Occipital lobe (tissue), 2 donors: Measurements from ENCODE around the gene LYPD4. TPM values are rescaled to one million over a fixed set of nuclear protein-coding genes. Genes with fewer than 3 reads are reported as not detected.

Experiments used
- DNase-seq: peaks from one replicate; lab custom pipeline; 2025; lab: John Stamatoyannopoulos, UW
- total RNA-seq: library from RNA; depleted of rRNA; stranded (reverse); fragments of >200 nt; gene quantifications from one replicate; pipeline ENCODE4 v1.2.3, GENCODE V29; 2014

Gene LYPD4, protein sequence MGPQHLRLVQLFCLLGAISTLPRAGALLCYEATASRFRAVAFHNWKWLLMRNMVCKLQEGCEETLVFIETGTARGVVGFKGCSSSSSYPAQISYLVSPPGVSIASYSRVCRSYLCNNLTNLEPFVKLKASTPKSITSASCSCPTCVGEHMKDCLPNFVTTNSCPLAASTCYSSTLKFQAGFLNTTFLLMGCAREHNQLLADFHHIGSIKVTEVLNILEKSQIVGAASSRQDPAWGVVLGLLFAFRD
- not detected for total RNA-seq

DNA sequence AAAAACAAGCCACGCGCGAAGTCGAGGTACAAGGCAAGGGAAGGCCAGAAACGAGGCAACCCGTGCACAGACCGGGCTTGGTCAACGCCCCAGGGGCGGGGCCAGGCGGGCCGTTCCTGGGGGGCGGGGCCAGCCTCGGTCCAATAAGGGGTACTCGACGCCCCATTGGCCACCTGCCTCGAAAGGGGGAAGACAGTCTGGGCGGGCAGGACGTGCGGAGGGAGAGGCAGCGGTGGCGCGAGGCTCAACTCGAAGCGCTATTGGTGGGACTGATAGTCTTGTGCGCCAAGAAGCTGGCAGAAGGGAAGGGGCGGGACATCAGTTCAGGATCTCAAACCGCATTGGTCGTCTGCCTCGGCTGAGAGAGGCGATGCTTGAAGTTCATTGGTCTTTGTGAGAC, at the start of gene LYPD4:
Gene LYPD4, minus strand, starts transcription at position 83 of the 400 bp plus-strand sequence. CDS start 5,398 bp downstream, outside the sequence.
- DNase-seq, result no peak

DNA sequence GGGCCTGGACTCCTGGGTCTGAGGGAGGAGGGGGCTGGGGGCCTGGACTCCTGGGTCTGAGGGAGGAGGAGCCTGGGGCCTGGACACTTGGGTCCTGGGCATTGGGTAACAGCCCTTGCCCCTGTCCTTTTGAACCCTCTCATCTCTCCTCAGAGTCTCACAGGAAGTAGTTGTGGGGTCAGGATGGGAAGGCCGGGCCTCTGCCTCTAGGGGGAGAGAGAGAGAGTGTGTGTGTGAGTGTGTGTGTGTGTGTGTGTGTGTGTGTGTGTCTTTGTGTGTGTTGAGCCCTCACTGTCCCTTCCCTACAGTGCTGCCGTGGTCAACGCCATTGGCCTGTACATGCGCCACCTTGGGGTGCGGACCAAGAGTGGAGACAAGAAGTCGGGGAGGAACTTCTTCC, 49.4 kb upstream of the LYPD4 start:
- no peak for DNase-seq

DNA sequence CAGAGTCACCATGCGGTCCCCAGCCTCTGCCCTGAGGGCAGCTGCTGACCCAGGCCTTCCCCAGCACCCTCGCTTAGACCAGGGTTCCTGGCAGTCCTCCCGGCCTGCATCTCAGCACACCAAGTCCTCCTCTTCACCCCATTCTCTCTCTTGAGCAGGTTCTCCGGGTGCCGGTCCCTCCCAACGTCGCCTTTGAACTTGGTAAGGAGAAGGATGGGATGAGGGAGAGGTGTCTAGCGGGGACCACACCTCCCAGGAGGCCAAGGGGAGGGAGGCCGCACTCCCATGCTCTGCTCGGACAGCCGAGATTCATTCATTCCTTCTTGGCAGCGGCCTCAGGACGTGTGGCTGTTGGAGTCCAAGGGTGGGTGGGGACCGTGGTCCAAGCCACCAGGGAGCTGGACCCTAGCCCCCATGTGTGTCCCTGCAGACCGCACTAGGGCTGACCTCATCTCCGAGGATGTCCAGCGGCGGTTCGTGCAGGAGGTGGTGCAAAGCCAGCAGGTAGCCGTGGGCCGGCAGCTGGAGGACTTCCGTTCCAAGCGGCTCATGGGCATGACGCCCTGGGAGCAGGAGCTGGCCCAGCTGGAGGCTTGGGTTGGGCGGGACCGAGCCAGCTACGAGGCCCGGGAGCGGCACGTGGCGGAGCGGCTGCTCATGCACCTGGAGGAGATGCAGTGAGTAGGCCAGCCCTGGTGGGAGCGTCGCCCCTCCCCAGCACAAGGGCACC, 47.9 kb upstream of the LYPD4 start:
- DNase-seq, result no peak

DNA sequence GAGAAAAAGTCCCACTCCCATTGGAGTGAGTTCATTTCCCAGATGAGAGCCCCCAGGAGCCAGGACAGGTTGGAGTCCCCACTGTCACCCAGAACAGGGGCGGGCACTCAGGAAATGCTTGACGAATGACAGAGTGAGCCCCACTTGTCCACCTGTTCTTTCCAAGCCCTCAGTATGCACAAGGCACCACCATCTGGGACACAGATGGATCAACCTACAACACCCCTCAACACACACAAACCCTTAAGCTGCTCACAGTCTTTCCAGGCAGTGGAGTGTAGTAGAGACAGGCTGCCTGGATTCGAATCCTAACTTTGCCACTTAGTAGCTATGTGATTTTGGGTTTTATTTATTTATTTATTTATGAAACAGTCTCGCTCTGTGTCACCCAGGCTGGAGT, 46.5 kb upstream of the LYPD4 start:
- no peak for DNase-seq

DNA sequence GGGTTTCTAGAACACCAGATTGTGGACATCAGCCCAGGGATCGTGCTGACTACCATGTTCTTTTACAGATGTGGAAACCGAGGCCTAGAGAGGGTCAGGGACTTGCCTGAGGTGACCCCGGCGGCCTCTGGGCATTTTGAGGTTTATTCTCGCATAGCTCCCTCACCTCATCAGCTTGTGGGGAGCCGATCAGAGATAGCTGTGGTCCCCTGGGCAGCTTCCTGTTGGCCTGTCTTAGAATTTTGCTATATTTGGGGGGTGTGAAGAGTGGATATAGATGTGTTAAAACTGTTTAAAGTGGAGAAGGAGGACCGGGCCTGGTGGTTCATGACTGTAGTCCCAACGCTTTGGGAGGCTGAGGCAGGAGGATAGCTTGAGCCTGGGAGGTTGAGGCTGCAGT, 45.4 kb upstream of the LYPD4 start:
- no peak for DNase-seq

DNA sequence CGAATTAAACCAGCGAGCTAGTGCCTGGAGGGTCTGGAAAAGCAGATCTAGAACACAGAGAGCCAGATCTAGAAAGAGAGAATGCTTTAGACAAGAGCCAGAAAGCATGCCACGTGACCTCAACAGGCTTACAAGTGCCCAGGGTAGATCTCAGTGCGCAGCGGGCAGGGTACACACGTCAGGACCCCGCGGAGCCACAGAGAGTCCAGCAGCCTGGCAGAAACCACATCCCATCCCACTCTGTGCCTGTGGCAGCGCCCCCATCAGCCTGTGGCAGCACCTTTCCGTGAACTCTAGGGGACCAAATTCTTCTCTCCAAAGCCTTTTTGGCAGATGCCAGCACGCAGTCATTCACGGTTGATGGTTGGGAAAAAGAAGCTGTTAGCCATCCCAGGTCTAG, 44.4 kb upstream of the LYPD4 start:
- DNase-seq, result no peak

DNA sequence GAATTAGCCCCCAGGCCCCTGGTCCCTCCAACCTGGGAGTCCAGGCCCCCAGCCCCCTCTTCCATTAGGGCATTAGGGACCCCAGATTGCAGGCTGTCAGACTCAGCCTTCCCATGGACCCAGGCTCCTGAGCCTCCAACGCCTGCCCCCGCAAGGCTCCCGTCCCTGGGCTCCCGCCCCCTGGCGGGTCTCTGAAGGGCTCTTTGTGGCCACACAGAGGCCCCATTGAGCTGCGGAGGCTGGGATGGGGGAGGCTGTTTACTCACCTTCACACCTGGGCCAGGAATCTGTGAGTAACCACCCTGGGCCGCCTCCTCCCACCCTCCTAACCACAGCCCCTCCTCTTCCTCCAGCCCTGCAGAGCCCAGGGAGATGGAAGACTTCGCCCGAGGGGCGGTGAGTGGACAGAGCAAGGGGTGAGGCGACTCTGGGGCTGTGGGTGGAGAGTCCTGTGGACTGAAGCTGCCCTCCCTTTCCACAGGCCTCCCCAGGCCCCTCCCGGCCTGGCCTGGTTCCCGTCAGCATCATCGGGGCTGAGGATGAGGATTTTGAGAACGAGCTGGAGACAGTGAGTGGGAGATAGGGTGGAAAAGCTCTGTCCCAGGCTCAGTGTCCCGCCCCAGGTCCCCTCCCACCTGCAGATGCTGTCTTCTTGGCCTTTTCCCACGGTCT, 43.4 kb upstream of the LYPD4 start:
- DNase-seq, result peak; percentile 28

DNA sequence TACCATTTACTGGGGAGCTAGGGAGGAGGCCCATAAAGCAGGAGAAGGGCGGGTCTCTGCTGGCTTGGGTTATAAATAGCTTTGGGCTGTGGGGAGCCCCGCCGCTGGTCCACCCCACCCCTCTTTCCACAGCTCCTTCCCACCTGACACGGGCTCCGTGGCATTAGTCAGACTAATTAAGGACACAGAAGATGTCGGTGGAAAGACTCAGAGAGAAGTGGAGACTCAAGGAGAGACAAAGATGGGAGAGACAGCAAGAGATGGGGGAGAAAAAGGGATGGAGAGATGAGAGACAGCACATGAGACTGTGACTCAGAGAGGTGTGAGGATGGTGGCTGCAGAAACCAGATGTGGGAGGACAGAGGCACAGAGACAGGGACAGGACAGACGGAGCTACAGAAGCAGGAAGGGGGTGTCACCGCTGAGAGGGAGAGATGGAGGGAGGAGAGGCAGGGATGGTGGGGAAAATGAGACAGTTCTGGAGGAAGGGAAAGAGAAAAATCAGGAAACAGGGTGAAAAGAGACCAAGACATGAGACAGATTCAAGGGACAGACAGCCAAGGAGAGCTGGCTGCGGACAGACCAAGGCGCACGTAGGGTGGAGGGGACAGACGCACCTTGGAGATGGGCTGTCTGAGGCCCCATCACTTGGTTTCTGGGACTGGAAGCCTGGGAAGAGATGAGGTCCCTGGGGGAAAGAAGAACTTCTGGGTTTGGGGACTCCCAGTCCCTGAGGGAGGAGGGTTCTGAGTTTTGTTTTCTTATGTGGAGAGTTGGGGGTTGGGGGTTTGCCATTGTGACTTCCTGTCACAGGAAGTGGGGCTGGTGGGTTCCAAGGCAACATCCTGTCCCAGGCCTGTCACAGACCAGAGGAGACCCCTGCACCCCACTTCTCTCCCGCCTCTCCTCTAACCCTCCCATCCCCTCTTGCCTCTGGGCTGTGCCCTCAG, 42.6 kb upstream of the LYPD4 start:
- no peak for DNase-seq

DNA sequence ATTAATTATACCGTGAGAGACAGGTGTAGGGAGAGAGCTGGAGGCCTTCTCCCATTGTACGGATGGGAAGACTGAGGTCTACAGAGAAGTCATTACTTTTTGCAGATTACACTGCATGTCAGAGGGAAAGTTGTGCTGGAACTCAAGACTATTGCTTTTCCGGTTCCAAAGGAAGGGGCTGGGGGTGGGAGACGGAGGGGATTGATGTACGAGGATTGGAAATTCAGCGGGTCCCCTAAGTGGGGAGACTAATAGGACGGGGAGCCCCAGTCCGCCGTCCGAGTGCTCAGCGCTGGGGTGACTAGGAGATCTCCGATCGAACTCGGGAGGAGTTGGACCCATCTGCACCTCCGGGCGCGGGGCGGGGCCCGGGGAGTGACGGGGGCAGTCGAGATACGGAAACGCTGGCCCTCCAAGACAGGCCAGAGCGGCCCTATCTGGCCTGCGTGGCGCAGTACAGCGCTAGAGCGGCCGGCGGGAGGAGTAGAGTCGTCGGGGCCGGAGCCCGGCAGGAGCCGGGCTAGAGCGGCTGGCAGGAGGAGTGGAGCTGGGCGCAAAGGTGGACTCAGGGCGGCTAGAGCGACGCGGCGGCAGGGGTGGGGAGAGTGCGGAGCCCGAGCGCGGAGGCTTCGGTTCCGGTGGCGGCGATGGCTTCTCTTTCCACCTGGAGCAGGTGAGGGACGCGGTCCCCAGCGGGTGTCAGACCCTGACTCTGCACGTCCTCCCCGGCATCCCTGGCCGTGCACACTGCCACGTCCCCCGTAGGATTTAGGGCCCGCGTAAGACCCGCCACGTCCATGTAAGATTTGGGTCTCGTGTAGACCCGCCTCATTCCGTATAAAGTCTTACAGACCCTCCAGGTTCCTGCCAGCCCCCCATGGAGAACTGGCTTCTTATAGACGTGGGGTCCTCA, 39.6 kb upstream of the LYPD4 start:
- peak; percentile 98 for DNase-seq

DNA sequence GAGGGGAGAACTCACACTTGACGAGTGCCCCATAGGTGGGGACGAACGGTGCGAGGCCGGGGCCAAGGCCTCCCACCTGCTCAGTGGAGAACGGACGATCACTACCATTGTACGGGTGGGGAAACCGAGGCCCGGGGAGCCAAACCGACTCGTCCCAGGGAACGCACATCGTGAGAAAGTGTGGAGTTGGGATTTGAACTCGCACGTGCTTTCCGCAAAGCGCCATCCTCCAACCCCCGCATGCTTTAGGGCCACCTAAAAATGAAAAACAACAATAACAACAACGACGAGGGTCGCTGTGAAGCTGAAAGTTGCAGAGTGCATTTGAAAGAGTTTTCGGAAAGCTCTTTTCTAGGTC, 39.0 kb upstream of the LYPD4 start:
- DNase-seq, result no peak

DNA sequence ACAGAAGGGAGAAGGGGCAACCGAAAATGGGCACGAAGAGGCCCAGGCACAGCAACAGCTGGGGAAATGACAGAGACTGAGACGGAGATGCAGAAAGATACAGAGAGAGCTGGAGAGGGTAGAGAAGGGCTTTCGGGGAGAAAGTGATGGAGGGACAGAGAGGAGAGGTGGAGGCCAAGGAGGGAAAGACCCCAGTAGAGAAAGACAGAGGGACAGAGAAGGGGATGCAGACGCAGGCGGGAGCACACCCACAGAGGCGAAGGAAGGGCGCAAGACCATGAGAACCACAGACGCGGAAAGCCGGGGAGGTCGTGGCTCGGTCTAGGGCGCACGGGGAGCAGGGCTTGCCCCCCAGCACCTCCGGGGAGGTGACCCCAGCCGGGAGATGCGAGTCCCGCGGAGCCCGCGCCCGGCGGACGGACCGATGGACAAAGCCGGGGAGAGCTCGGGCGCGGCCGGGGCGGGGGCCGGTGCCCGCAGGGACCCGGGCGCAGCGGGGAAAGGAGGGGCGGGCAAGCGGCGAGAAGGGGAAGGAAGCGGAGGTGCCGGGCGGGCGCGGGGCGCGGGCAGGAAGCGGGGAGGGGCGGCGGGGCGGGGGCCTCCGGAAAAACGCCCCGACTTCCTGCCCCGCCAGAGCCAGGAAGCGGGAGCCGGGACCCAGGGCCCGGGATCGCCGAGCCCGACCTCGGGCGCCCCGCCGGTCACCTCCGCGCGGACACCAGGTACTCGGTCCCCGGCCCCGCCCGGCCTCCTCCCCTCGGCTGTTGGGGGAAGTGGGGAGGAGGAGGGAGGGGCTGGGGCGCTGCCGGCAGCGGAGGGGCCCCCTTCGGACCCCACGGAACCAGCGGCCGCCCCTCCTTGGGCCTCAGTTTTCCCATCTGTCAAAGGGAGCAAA, 38.3 kb upstream of the LYPD4 start, which contains the start of gene ARHGEF1:
Gene ARHGEF1, plus strand, starts transcription at position 617 of the 895 bp plus-strand sequence. CDS start 4,899 bp downstream, outside the sequence.
- no peak for DNase-seq

DNA sequence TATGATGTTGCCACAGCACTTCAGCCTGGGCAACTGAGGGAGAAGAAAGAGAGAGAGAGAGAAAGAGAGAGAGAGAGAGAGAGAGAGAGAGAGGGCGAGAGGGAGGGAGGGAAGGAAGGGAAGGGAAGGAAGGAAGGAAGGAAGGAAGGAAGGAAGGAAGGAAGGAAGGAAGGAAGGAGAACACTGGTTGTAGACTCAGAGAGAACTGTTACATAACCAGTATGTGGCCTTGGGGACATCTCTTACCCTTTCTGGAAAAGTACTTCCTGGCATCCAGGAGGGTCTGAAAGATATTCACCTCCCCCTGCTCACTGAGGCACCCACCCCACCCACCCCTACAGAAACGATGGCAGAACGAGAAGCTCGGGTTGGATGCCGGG, 35.8 kb upstream of the LYPD4 start:
- no peak for DNase-seq

DNA sequence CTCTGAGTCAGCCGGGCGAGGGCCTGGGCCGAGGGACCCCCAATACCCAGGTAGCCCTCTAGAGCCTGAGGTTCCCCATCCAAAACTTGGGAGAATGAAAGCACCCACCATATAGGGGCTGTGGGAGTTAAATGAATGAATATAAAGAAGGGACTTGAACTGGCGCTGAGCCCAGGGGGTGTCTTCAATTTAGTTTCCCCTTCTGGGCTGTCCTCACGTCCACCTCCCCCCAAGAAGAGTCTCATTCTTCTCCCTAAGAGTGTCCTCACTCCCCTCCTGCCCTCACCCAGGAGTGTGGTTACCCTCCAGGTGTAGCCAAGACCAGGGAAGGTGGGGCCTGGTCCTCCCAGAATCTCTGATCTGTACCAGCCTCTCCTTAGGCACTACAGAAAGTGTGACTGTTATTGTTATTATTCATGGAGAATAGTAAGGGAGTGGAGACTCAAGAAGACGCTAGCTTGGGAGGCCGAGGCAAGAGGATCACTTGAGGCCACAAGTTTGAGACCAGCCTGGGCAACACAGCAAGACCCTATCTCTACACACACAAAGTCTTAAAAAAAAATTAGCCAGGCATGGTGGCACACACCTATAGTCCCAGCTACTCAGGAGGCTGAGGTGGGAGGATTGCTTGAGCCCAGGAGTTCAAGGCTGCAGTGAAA, 35.3 kb upstream of the LYPD4 start:
- DNase-seq, result no peak

DNA sequence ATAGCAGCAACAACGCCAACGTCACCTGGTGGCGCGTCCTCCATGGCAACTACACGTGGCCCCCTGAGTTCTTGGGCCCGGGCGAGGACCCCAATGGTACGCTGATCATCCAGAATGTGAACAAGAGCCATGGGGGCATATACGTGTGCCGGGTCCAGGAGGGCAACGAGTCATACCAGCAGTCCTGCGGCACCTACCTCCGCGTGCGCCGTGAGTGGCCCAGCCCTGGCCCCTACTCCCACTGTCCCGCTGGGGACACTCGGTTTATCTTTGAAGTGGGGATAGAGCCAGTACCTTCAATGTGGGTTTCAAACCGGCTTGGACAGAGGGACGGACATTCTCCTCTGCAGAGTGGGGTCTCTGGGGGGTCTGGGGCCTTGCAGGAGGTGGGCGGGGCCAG, 34.6 kb upstream of the LYPD4 start:
- DNase-seq, result no peak

DNA sequence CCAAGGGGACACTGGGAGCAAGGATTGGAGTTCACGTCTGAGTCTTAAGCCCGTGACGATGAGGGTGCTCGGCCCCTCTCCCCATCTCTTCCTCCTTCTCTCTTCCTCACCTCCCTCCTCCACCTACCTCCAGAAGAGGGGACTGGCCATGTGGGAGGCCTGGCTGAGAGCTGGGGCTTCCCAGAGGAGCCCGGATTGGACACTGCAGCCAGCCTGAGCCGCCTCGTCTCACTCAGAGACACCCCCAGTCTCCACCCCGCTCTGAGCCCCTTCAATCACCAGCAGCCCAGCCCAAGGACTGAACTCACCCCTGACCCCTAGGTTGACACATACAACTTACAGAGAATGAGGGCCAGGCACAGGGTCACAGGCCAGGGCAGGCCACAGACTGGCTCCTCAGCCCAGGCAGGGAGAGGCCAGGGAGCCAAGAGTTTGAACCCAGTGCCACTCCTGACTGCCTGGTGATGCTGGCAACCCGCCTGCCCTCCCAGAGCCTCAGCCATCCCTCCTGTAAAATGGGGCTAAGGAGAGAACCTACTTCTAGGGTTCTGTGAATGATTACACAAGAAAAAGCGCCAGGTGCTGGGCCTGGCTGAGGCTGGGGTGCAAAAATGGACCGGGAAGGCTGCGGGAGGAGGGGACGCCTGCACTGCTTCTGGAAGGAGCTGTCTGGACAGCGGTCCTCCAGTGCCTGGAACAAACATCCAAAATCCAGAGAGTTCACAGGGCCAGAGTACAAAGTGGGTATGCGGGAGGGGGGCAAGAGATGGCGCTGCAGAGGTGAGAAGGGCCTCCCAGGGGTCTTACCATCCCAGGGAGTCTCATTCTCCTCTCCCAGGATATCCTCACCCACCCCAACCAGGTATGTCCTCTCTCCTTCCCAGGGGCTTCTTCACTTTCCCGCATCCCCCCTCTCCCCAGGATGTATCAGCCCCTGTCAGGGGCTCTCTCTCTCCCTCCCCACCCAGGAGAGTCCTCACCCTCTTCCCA, 33.7 kb upstream of the LYPD4 start:
- no peak for DNase-seq

DNA sequence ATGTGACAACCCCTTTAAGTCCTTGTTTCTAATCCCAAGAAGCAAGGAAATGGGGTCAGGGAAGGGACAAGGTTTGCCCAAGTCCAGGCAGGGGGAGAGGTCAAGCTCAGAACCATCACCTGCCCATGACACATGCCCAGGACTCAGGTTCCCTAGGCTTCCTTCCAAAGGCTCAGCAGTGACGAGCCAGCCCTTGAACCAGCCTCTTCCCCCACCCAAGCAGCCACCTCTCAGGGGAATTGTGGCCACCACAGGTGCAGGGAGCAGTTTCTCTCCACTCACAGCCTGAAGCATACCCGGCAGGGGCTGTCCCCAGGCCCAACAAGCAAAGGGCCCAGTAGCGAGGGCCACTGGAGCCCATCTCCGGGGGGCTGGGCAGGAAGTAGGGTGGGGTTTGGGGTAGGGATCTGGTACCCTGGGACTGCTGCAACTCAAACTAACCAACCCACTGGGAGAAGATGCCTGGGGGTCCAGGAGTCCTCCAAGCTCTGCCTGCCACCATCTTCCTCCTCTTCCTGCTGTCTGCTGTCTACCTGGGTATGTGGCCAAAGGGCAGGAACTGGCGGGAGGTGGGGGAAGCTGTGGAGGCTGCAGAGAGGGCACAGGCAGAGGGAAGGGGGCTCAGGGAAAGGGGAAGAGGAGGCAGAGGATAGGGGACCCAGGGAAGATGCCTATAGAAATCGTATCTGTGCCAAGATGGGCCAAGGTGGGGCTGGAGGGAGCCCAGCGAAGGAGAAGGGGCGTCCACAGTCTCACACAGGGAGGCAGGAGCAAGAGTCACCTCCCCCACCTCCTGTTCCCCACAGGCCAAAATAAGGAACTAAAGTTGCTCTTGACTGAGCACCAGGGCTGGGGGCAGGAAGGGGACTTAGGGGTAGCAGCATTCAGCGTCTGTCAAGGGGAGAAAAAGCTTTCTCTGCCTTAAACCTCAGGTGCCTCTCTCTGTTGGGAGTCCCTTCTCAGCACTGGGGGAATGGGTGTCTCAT, 32.7 kb upstream of the LYPD4 start, which contains the start of gene CD79A:
Gene CD79A, plus strand, starts transcription at position 433 of the 986 bp plus-strand sequence. Its CDS starts 26 bp downstream, at position 459.
- no peak for DNase-seq
